ENCODE results near the gene STK17B. TPM values are rescaled to one million over a fixed set of nuclear protein-coding genes. Genes with fewer than 3 reads are reported as not detected.

The STK17B gene
- total and polyA plus RNA-seq, 9 of the 15 experiments (the other 6 are each of a cell fraction or from before 2014, with no cell fraction given): 2.3 to 17.7 (median 8.5) TPM

DNA sequence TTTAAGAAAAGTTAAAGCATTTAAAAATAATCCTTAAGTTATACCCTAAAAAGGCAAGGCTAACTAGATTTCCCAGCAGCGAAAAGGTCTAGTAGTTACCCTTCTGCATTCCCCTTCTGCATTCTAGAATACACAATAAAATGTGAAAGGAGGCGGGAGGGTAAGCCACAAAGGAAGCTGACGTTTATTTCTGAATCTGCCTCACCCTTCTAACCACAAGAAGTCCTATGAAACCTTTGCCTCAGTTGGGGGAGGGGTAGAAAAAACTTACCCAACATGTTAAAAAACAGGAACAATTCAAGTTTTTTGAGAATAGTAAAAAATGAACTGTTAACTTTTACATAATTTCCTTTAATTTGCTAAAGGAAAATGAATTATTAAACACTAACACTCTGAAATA, 11.3 kb downstream of the STK17B start (continued):
- no peak for TF ChIP-seq KAT2B (IDR thresholded peaks at IDR 0.05; ENCODE audit: low read depth, low read length)
- TF ChIP-seq, protein P1, sequence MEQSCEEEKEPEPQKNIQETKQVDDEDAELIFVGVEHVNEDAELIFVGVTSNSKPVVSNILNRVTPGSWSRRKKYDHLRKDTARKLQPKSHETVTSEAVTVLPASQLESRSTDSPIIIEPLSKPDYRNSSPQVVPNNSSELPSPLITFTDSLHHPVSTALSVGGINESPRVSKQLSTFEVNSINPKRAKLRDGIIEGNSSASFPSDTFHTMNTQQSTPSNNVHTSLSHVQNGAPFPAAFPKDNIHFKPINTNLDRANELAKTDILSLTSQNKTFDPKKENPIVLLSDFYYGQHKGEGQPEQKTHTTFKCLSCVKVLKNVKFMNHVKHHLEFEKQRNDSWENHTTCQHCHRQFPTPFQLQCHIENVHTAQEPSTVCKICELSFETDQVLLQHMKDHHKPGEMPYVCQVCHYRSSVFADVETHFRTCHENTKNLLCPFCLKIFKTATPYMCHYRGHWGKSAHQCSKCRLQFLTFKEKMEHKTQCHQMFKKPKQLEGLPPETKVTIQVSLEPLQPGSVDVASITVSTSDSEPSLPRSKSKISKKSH (CRISPR knock-in tag; IDR thresholded peaks at IDR 0.05): no peak
- peak; percentile 68 for TF ChIP-seq CREM (IDR thresholded peaks at IDR 0.05; ENCODE audit: low read depth)
- no peak for TF ChIP-seq BCOR (IDR thresholded peaks at IDR 0.05)
- TF ChIP-seq ZNF347 (CRISPR knock-in tag; IDR thresholded peaks at IDR 0.05; ENCODE audit: low read depth): no peak
- no peak for TF ChIP-seq HDAC6 (IDR thresholded peaks at IDR 0.05; ENCODE audit: low read depth, low read length)
- TF ChIP-seq SRSF7 (optimal IDR thresholded peaks at IDR 0.05; ENCODE audit: low read depth, low read length): no peak
- TF ChIP-seq, protein P2, sequence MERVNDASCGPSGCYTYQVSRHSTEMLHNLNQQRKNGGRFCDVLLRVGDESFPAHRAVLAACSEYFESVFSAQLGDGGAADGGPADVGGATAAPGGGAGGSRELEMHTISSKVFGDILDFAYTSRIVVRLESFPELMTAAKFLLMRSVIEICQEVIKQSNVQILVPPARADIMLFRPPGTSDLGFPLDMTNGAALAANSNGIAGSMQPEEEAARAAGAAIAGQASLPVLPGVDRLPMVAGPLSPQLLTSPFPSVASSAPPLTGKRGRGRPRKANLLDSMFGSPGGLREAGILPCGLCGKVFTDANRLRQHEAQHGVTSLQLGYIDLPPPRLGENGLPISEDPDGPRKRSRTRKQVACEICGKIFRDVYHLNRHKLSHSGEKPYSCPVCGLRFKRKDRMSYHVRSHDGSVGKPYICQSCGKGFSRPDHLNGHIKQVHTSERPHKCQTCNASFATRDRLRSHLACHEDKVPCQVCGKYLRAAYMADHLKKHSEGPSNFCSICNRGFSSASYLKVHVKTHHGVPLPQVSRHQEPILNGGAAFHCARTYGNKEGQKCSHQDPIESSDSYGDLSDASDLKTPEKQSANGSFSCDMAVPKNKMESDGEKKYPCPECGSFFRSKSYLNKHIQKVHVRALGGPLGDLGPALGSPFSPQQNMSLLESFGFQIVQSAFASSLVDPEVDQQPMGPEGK (CRISPR knock-in tag; IDR thresholded peaks at IDR 0.05; ENCODE audit: borderline replicate concordance): no peak
- TF ChIP-seq GTF2E2 (tag; IDR thresholded peaks at IDR 0.05): no peak
- TF ChIP-seq, protein P3, sequence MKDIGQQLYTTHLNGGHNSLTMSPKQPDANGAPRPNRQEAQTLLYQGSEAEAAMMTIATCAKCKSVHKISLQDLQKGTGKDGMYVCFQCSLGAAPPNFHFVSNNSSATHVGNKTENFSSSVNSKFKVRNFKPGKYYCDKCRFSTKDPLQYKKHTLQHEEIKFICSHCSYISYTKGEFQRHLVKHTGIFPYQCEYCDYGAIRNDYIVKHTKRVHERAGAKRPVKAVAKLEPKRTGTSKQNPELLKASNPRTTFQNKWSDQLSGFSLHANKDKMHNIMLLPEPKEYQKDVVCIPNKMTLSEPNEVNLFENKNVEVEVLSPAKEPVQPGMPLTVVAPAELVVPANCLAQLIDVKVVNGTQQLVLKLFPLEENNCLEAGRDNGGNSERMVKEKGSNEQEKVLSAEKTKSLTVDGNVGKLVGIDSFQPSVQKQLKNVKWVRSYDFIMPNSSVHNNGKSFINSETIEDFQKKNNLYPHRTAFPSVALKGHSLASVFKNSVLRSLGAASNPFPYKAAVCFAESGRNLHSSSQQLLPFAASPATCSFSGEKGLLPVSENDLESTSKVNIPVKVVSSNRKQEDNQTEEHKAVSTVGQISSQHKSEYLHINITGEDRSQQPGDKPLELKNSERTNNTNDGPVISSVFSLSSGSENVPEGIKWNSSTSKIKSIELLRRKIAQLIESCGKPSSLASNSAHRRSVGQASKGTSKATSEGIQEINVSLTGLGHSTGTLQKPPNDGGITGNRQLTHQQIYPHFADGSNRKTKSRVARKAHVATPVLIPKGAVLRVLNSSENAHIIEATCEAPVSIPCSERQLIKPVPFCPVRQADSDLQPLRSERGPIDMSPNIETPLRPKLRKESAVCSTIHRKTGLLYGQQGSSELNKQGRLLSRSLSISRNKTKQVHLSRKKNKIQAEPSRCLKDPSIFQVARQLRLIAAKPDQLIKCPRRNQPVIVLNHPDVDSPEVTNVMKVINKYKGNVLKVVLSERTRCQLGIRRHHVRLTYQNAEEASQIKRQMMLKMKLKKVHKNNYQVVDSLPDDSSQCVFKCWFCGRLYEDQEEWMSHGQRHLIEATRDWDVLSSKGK (CRISPR knock-in tag; IDR thresholded peaks at IDR 0.05): no peak
- TF ChIP-seq, protein P4, sequence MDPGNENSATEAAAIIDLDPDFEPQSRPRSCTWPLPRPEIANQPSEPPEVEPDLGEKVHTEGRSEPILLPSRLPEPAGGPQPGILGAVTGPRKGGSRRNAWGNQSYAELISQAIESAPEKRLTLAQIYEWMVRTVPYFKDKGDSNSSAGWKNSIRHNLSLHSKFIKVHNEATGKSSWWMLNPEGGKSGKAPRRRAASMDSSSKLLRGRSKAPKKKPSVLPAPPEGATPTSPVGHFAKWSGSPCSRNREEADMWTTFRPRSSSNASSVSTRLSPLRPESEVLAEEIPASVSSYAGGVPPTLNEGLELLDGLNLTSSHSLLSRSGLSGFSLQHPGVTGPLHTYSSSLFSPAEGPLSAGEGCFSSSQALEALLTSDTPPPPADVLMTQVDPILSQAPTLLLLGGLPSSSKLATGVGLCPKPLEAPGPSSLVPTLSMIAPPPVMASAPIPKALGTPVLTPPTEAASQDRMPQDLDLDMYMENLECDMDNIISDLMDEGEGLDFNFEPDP (CRISPR knock-in tag; IDR thresholded peaks at IDR 0.05): no peak
- no peak for TF ChIP-seq ZNF75A (CRISPR knock-in tag; IDR thresholded peaks at IDR 0.05)
- no peak for TF ChIP-seq OTX1 (CRISPR knock-in tag; IDR thresholded peaks at IDR 0.05)
- TF ChIP-seq ZNF766 (CRISPR knock-in tag; conservative IDR thresholded peaks at IDR 0.05): peak; percentile 94
- TF ChIP-seq, protein P5, sequence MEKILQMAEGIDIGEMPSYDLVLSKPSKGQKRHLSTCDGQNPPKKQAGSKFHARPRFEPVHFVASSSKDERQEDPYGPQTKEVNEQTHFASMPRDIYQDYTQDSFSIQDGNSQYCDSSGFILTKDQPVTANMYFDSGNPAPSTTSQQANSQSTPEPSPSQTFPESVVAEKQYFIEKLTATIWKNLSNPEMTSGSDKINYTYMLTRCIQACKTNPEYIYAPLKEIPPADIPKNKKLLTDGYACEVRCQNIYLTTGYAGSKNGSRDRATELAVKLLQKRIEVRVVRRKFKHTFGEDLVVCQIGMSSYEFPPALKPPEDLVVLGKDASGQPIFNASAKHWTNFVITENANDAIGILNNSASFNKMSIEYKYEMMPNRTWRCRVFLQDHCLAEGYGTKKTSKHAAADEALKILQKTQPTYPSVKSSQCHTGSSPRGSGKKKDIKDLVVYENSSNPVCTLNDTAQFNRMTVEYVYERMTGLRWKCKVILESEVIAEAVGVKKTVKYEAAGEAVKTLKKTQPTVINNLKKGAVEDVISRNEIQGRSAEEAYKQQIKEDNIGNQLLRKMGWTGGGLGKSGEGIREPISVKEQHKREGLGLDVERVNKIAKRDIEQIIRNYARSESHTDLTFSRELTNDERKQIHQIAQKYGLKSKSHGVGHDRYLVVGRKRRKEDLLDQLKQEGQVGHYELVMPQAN (IDR thresholded peaks at IDR 0.05; ENCODE audit: borderline replicate concordance): no peak
- TF ChIP-seq, protein P6, sequence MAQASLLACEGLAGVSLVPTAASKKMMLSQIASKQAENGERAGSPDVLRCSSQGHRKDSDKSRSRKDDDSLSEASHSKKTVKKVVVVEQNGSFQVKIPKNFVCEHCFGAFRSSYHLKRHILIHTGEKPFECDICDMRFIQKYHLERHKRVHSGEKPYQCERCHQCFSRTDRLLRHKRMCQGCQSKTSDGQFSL (CRISPR knock-in tag; IDR thresholded peaks at IDR 0.05): no peak
- TF ChIP-seq, protein P6 (tag; IDR thresholded peaks at IDR 0.05): no peak
- peak; percentile 34 to 41; a peak in 2 of 4 replicates for TF ChIP-seq TRIM24 (IDR thresholded peaks at IDR 0.05)
